OCI-LY7 (cell line): Measurements from ENCODE around the gene UBE2C.

ENCODE experiments used
- CTCF ChIP-seq: fragments of 200-600 bp; sonication (generic); conservative IDR thresholded peaks from 2 replicates; pipeline ENCODE4 v1.5.1; 2014; ENCODE audit warnings: mild to moderate bottlenecking, antibody characterized with exemption, low read length, moderate library complexity, mixed read lengths
- EZH2phosphoT487 ChIP-seq: fragments of 200-600 bp; sonication (generic); IDR thresholded peaks from 2 replicates; pipeline ENCODE4 v1.6.1; 2018; ENCODE audit warnings: low read depth, borderline replicate concordance, mild to moderate bottlenecking, mixed run types, antibody characterized with exemption, low read length, moderate library complexity, mixed read lengths

- TF ChIP-seq CTCF: no peak
- no peak for TF ChIP-seq EZH2phosphoT487
Measured at GRCh38 chr20:45814314-45814713, 1.9 kb downstream of the UBE2C start.
